Omental fat pad (tissue), 4 donors: ENCODE results near the gene EDNRB. TPM values are rescaled to one million over a fixed set of nuclear protein-coding genes. Genes with fewer than 3 reads are reported as not detected.

Experiments used
- ATAC-seq: fragments of 150-250 bp; one replicate; pipeline ENCODE4 v1.9.1; 2016; ENCODE audit warnings: mild to moderate bottlenecking, moderate library complexity; ENCODE audit not compliant: low FRiP score
- DNase-seq: peaks from one replicate; pipeline ENCODE4 v3.0.0-alpha.2; 2019; ENCODE audit warnings: low spot score
- CTCF ChIP-seq, 3 donors: fragments of 450-650 bp; IDR thresholded peaks; one replicate each; pipeline ENCODE4 v1.5.1; 2016 to 2017; ENCODE audit warnings: antibody characterized with exemption in 3 of 3, mild to moderate bottlenecking in 3 of 3, moderate library complexity in 2 of 3
- total RNA-seq, 4 donors: library from RNA; depleted of rRNA; stranded (reverse); fragments of >200 nt; gene quantifications; one replicate each; pipeline ENCODE4 v1.1.0, GENCODE V29; 2016

Gene EDNRB
- total RNA-seq, 4 donors from 2014 or later = 90.2 to 235 (median 184) TPM

GRCh38 chr13:77868717-77869116 is 49.9 kb downstream of the EDNRB start:
- no peak for ATAC-seq
- TF ChIP-seq CTCF (IDR thresholded peaks at IDR 0.05) = no peak
- DNase-seq = no peak

GRCh38 chr13:77866971-77867370 is 51.7 kb downstream of the EDNRB start:
- no peak for ATAC-seq
- DNase-seq = no peak
- TF ChIP-seq CTCF (IDR thresholded peaks at IDR 0.05) = no peak

- ATAC-seq = no peak
- DNase-seq = no peak
- no peak for TF ChIP-seq CTCF (IDR thresholded peaks at IDR 0.05)
These were observed 53.0 kb downstream of the EDNRB start for GRCh38 chr13:77865622-77866021.

GRCh38 chr13:77863144-77863543 is 55.5 kb downstream of the EDNRB start:
- no peak for DNase-seq
- TF ChIP-seq CTCF (IDR thresholded peaks at IDR 0.05) = no peak
- no peak for ATAC-seq

GRCh38 chr13:77861741-77862140 is 56.9 kb downstream of the EDNRB start:
- ATAC-seq (no peak), DNase-seq (no peak)
- no peak for TF ChIP-seq CTCF (IDR thresholded peaks at IDR 0.05)

GRCh38 chr13:77860507-77860981 is 58.1 kb downstream of the EDNRB start:
- ATAC-seq = no peak
- TF ChIP-seq CTCF (IDR thresholded peaks at IDR 0.05) = no peak
- DNase-seq = no peak

GRCh38 chr13:77859450-77859849 is 59.2 kb downstream of the EDNRB start:
- TF ChIP-seq CTCF (IDR thresholded peaks at IDR 0.05) = no peak
- DNase-seq (no peak), ATAC-seq (no peak)
